HG03521 (cell line): Measurements from ENCODE around the gene SYNE1.

ENCODE experiments used
- ATAC-seq: cut with Tn5 transposase; IDR thresholded peaks from one replicate; pipeline ENCODE4 v1.9.1; 2021; ENCODE audit warnings: mild to moderate bottlenecking, moderate library complexity; ENCODE audit not compliant: unreplicated experiment

Gene SYNE1

DNA sequence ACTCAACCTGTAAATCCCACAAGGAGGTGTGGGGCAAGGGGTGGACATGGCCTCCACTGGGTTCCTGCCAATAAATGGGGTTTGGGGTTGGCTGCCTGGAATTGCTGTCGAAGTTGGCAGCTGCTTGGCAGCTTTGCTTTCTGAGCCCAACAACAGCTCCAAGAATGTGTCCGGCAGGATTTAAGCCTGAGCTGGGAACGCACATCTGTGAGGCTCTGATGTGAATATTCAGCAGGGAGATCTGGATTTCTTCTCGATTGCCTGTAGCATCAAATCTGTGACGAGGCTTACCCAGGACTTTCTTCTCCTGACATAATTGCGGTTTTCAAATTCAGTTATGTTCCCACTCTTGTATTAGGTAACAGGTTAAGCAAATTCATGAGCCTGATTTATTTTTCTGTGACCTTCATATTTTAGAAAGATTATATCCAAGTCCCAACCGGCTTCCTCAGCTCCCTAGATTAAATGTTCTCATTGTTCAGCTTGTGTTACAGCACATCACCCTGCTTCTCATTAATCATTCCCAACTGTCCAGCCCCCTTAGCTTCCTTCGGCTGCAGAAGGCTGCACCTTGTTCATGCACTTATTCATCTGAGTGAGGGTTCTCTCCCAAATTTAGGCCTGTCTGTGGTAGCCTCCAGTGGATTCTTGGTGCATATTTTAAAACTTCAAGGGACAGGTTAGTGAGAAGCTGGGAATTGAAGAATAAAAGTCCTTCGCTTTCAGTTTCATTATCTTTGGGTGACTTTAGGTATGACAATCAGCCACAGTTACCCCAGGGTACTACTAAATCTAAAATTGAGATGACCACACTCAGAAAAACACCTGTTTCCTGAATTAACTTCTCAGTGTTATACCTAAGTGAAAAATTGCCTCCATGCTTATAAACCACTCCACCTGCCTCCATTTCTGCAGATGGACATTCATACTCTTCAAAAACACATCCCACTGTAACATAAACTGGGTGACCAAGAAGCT is 519.7 kb downstream of the SYNE1 start:
- ATAC-seq, result peak; percentile 80

DNA sequence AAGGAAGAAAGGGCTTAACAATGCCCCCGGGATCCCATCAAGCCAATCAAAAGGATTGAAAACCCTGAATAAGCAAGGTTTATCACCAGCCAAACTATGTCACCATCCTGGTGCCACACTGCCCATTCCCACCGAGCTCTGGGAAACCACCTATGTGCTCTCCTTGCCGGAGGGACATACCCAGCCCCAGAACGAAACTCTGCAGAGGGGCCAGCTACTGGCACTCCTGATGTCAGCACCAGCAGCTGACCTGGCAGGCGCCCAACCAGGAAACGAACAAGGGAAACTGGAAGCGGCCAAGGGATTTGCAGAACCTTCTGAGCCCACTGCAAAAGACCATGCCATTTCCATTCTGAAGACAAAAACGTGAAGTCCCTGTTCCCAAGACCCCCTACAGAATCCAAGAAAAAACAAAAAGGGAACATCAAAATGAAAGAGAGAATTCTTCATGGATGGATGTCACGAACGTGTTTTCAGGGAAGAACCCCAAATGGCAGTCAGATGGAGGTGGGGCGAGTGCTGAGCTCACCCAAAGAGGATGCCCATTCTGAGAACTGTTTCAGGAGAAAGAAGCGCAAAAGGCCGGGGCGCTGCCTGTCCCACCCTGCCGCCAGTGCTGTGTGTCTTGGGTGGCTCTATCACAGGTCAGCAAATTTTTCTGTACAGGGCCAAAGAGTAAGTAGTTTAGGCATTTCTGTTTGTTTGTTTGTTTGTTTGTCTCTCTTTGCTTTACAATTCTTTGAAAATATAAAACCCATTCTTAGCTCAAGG is 524.5 kb downstream of the SYNE1 start:
- ATAC-seq, result no peak

DNA sequence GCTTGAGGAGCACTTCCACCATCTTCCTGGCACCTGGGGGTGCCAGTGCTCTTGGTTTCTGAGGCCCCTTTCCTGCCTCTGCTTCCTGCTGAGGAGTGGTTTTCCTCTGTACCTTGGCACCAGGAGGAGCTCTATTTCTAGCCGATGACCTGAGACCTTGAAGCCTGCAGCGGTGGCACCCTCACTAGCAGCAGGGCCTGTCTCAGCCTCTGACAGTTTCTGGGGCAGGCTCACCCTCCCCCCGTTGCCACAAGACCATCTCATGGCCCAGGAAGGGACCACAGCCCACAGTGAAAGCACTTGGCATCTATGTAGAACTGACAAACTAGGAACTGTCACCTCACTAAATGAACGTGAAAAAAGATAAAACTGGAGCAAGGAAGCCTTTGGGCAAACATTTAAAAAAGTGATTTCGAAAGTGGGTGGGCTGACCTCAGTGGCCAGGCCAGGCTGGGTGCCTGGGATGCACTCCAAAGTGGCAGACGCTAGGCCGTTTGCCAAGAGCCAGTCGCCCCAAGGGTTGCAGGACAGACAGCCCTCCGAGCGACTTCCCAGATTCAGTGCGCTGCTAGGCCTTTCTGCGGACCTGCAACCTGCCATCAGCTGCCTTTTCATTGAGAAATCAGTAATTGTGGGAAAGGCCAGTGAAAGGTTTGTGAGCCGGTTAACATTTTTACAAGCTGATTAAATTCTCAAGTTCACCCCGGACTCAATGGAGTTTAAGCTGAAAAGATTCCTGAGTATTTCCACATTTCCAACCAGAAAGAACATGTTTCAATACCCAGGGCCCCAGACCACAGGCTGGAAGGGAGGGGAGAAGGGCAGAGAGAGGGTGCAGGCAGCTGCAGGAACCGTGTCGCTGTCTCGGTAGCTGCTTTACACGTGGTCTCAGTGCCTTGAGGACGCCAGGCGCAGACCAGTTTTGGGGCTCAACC is 526.0 kb downstream of the SYNE1 start:
- ATAC-seq, result no peak

DNA sequence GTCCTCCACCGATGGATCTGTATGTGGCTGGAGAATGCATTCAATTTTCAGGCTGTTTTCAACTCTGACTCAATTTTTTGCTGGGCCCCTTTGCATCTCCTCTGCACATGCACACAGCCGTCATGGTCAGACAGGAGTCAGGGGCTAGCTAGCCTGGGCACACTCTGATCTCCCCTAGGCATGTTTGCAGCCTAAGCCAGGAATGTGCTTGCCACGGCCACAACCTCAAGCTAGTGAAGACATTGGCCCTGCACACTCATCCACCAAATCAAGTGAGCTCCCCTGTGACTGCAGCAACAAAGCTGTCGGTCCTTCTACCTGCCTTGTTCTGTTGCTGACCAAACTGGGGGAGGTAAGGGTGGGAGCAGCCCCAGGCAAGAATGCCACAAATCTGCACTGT is 529.2 kb downstream of the SYNE1 start:
- ATAC-seq, result no peak

DNA sequence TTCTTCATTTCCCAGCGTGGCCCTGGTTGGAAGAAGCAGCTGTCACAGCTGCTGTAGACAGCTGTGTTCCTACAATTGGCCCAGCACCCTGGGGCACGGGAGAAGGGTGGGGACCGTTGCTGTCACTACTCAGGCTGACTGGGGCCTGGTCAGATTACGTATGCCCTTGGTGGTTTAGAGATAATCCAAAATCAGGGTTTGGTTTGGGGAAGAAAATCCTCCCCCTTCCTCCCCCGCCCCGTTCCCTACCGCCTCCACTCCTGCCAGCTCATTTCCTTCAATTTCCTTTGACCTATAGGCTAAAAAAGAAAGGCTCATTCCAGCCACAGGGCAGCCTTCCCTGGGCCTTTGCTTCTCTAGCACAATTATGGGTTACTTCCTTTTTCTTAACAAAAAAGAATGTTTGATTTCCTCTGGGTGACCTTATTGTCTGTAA is 537.0 kb downstream of the SYNE1 start:
- no peak for ATAC-seq

DNA sequence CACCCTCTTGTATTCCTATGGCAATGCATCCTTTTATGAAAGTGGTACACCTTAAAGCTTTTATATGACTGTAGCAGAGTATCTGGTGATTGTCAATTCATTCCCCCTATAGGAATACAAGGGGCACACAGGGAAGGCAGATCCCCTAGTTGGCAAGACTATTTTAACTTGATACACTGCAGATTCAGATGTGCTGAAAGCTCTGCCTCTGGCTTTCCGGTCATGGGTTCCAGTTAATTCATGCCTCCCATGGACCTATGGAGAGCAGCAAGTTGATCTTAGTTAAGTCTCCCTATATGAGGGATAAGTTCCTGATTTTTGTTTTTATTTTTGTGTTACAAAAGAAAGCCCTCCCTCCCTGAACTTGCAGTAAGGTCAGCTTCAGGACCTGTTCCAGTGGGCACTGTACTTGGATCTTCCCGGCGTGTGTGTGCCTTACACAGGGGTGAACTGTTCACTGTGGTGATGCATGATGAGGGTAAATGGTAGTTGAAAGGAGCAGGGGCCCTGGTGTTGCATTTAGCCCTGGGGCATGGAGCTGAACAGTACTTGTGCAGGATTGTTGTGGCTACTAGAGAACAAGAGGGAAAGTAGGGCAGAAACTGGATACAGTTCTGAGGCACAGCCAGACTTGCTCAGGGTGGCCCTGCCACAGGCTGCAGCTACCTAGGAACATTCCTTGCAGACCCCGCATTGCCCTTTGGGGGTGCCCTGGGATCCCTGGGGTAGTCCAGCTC is 537.5 kb downstream of the SYNE1 start:
- no peak for ATAC-seq

DNA sequence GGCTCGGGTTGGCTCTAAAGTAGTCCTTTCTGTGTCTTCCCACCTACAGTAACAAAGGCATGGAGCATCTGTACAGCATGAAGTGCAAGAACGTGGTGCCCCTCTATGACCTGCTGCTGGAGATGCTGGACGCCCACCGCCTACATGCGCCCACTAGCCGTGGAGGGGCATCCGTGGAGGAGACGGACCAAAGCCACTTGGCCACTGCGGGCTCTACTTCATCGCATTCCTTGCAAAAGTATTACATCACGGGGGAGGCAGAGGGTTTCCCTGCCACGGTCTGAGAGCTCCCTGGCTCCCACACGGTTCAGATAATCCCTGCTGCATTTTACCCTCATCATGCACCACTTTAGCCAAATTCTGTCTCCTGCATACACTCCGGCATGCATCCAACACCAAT is 538.5 kb downstream of the SYNE1 start:
- ATAC-seq, result no peak

DNA sequence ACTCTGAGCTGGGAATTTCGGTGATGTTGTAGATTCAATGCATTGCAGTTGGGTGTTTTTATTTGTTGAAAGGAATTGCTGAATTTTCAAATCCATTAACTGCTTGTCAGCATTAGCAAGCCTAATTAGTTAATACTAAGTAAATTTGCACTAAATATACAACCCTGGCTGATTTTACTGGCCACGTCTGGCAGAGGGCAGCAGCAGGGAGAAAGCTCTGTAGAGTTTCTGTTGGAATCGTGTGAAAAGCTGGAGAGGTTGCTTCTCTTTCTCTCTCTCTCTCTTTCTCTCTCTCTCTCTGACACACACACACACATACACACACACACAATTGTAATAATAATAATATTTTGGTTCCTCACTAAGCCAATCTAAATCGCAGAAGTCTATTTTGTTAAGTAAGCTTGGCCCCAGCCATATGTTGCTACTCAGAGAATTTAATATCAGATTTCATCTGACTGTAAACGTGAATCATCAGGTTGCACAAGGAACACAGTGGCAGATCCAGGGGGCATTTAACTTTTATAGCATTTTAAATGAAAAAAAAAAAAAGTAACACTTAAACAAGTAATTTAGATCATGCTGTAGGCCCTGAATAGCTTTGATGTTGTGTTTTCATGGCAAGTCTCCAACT is 540.2 kb downstream of the SYNE1 start:
- no peak for ATAC-seq

DNA sequence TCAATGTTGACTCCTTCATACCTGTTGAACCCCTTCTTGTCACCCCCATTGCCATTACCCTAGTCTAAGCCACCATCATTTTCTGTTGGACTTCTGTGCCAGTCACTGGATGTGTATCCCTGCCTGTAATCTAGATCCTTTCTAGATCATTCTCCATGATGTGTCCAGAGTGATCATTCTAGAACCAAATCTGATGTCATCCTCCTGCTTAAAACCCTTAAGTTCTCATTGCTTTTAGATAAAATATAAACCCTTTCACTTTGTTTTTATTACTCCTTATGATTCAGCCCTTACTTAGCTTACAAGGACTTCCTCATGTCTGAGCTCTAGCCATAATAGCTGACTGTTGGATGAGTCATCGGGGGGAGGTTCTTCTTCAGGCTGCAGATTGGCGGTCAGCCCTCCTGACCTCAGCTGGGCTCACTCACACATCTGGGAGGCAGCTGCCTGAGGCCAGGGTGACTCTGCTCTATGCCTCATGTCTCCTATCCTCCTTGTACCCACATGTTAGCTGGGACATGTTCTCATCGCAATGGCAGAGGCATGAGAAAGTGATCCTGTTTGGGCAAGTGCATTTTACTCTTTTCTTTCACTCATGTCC is 542.1 kb downstream of the SYNE1 start:
- ATAC-seq, result no peak

DNA sequence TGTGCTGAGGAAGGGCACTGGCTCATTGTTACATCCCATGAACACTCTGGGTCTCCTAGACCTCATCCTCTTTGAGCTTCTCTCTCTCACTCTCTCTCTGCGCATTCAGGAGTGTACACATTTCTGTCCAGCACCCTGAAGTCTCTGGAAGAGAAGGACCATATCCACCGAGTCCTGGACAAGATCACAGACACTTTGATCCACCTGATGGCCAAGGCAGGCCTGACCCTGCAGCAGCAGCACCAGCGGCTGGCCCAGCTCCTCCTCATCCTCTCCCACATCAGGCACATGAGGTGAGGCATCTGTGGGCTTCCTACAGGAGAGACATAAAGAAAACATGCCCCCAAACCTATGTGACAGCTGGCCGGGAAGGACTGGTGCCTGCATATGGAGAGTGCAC is 542.9 kb downstream of the SYNE1 start:
- no peak for ATAC-seq

DNA sequence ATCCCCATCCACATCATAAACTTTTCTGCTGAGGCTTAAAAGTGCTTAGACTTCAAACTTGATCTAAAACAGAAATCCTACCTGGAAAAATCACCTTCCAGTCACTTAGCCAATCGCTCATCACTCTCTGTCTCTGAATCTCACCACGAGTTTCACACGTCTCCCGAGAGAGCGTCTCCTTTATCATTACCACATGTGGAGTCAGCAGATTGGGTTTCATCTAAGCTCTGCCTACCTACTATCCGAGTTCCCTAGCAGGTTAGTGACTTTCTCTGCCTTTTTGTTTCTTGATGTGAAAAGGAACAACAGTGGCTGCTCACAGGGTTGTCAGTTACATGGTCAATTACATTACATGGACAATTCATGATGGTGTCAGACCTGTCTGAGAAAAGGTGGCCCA is 543.5 kb downstream of the SYNE1 start:
- ATAC-seq, result no peak

DNA sequence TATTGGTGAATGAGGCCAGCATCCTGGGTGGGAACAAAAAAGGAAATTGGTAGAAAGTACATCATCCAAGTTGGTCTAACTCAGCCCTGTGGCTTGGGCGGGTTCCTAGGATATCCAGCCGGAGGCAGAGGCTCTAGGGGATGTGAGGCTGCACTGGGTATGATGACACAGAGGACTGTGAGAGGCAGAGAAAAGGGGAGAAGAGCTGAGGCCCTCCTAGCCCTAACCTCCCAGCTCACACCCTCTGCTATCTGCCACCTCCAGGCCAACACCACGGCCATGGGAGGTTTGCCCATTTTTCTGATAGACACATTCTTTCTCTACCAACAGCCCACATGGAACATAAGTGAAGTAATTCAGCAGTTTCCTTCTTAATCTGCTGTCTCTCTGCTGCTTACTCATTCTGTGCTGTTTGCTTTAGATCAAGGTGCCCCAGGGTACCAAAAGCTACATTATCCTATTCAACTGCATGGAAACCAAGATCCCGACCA is 545.3 kb downstream of the SYNE1 start:
- ATAC-seq, result no peak

DNA sequence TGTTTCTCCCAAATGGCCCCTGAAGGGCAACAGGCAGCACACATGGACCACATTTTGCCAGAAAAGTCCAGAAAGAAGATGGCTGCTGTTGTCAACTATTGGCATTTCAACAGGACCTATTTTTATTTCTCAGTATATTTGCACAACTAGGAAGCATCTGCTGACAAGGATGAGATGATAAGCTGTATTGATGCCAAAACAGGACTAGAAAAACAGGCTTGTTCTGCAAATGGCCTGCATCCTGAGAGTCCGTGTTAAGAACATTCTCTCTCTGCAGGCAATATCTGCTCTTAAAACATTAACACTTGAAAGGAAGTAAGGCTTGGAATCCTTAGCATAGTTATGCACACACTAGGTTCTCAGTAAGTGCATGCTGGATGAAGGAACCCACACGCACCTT is 546.0 kb downstream of the SYNE1 start:
- ATAC-seq, result no peak

DNA sequence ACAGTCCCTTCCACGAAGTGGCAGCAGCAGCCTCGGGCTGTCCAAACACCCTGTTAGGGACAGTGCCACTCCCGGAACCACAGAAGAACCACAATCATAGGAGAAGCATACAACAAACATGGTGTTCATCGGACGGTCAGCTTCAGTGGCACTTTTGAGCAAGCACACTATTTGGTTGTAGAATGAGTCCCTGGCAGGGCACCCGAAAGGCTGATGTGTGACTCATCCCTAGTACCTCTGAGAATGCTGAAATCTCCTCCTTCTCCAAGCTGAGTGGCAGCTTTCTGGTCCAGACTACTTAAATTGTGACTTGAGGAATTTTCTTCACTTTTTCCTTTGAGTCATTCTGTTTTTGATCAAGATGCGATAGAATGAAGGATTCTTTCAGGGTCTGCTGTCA is 547.2 kb downstream of the SYNE1 start:
- no peak for ATAC-seq

DNA sequence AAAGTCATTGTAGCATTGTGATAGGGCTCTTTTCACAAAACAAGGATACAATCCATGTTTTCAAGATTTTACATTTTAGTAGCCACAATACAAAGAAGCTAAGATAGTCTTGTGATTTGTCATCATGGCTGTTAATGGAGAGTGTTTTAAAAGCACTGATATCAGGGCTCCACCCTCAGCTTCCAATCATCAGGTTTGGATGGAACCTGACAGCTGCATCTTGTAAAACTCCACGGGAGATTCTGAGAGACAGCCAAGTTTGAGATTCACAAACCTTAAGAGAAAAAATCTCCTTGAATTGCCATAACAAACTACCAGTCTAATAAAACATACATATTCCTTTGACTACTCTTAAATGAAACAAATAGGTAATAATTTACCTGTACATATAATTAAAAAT is 549.5 kb downstream of the SYNE1 start:
- no peak for ATAC-seq

DNA sequence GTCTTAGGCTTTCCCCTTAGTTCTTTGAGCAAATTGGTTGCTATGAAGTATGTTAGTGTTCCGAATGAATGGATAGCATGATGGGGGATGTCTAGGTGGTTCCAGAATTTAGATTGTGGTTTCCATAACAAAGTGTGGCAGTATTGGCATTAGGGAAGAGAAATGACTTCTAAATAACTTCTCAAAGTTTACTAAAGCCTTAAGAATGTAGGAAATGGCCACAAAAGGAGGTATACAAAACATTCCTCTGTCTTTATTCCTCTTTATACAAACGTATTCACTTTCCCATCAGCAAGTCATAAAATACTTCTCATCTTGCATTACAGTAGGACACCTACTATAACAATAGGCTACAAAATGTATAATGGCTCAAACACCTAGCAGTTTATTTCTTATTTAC is 550.1 kb downstream of the SYNE1 start:
- no peak for ATAC-seq

DNA sequence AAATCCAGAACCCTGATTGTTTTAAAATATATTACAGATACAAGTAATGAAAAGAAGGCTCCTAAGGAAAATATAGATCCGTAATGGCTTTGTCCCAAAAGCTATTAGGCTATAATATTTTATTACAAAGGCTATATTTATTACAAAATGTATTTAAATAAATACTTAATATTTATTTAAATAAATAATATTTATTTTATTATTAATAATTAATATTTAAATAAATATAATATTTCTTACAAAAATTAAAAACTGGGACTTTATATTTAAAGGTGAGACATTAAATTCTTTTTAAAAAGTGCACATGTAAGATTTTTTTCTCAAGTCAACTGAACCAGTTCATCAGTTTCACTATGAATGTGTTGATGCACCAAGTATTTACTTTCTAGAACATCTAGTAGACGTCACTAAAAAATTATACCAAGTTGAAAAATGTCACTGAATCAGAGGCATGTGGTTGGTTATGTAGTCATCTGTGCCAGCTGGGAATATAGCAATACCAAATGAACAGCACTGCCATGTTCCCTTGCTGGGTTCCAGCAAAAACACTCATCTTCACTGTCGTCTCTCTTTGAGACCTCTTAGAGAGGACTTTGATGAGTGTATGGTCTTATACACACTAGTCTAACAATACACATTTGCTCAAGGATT is 550.8 kb downstream of the SYNE1 start:
- ATAC-seq, result no peak

DNA sequence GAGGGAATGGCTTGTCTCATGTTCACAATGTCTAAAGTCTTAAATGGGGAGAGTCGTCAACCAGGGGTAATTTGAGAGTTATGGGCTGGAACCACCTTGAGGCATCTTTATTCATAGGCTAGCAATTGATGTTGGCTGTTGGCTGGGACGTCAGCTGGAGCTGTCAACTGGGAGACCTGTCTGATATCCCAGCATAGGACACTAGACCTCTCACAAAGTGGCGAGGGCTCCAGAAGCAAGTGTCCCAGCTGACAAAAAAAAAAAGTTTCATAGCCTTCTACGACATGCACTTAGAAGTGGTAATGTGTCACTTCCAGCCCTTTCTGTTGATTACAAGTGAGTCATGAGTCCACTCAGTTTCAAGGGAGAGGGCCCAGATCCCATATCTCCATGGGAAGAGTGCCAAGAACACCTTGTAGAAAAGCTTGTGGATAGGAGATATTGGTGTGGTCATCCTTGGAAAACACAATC is 551.7 kb downstream of the SYNE1 start:
- ATAC-seq, result no peak

DNA sequence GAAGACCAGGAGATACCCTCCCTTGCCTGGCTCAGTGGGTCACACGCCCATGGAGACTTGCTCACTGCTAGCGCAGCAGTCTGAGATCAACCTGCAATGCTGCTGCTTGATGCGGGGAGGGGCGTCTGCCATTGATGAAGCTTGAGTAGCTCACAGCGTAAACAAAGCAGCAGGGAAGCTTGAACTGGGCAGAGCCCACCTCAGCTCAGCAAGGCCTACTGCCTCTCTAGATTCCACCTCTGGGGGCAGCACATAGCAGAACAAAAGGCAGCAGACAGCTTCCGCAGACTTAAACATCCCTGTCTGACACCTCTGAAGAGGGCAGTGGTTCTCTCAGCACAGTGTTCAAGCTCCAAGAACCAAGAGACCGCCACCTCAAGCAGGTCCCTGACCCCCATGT is 558.4 kb downstream of the SYNE1 start:
- ATAC-seq, result no peak
